Progenitor cell of endocrine pancreas (in vitro differentiated cells): ENCODE measurements around the gene DET1. TPM values are rescaled to one million over a fixed set of nuclear protein-coding genes. Genes with fewer than 3 reads are reported as not detected.
"Not testable (repeated sequence)": the region's sequence is repeated elsewhere in the genome, so short reads cannot be mapped to it uniquely, and the experiment has no call there.

Experiments
- DNase-seq: peaks from one replicate; pipeline ENCODE4 v3.0.0; 2021; ENCODE audit warnings: low spot score; ENCODE audit not compliant: unreplicated experiment
- H3K27ac Mint-ChIP-seq: 2 replicates; pipeline ENCODE4 v1.8.0; 2021; ENCODE audit warnings: mild to moderate bottlenecking, moderate library complexity, mixed read lengths
- H3K27me3 Mint-ChIP-seq: 2 replicates; pipeline ENCODE4 v1.8.0; 2021; ENCODE audit warnings: mixed read lengths
- H3K36me3 Mint-ChIP-seq: 2 replicates; pipeline ENCODE4 v1.8.0; 2022; ENCODE audit warnings: mixed read lengths; ENCODE audit not compliant: insufficient read depth
- H3K4me1 Mint-ChIP-seq: 2 replicates; pipeline ENCODE4 v1.8.0; 2021; ENCODE audit warnings: low read depth, mixed read lengths
- H3K4me3 Mint-ChIP-seq: 2 replicates; pipeline ENCODE4 v1.8.0; 2021; ENCODE audit warnings: low read depth, mild to moderate bottlenecking, moderate library complexity, mixed read lengths
- H3K9me3 Mint-ChIP-seq: 2 replicates; pipeline ENCODE4 v1.8.0; 2021; ENCODE audit warnings: low read depth, mixed read lengths
- CTCF ChIP-seq: fragments of 200-600 bp; sonication (generic); IDR thresholded peaks from one replicate; pipeline ENCODE4 v1.5.0; 2021; ENCODE audit warnings: antibody characterized with exemption, mild to moderate bottlenecking; ENCODE audit not compliant: unreplicated experiment
- total RNA-seq: library from RNA; stranded (reverse); gene quantifications from 2 replicates; pipeline ENCODE4 v1.2.1, GENCODE V29; 2021

DET1 gene
- total RNA-seq, 1 donor from 2014 or later, result 11.8 TPM

GRCh38 chr15:88529021-88529630 lies 17.4 kb downstream of the DET1 start:
- Mint-ChIP-seq H3K36me3 (peaks cover 33% of the 10 kb centered on the region), H3K4me3 (no peak overlapping the region), H3K27ac (no peak overlapping the region), H3K4me1 (no peaks in the 10 kb centered on the region), H3K27me3 (no peaks in the 10 kb centered on the region), H3K9me3 (peaks cover 3% of the 10 kb centered on the region)
- TF ChIP-seq CTCF, result no peak
- no peak for DNase-seq

- Mint-ChIP-seq H3K36me3 (peaks cover 41% of the 10 kb centered on the region), H3K27ac (no peak overlapping the region), H3K9me3 (no peaks in the 10 kb centered on the region), H3K27me3 (no peaks in the 10 kb centered on the region), H3K4me1 (no peaks in the 10 kb centered on the region), H3K4me3 (no peak overlapping the region)
- no peak for TF ChIP-seq CTCF
- DNase-seq, result no peak
Measured at GRCh38 chr15:88526247-88526879, 20.1 kb downstream of the DET1 start.

- peaks cover 37% of the 10 kb centered on the region for H3K36me3 Mint-ChIP-seq
- H3K27me3 Mint-ChIP-seq, result no peaks in the 10 kb centered on the region
- H3K4me3 Mint-ChIP-seq, result no peak overlapping the region
- H3K27ac Mint-ChIP-seq, result no peak overlapping the region
- no peaks in the 10 kb centered on the region for H3K4me1 Mint-ChIP-seq
- no peaks in the 10 kb centered on the region for H3K9me3 Mint-ChIP-seq
- TF ChIP-seq CTCF, result no peak
- no peak for DNase-seq
Measured at GRCh38 chr15:88525418-88525817, 21.1 kb downstream of the DET1 start.

GRCh38 chr15:88524094-88524493 lies 22.4 kb downstream of the DET1 start:
- DNase-seq, H3K27ac Mint-ChIP-seq, H3K4me3 Mint-ChIP-seq, H3K9me3 Mint-ChIP-seq, H3K27me3 Mint-ChIP-seq, H3K4me1 Mint-ChIP-seq: not testable (repeated sequence)
- H3K36me3 Mint-ChIP-seq, result peaks cover 31% of the 10 kb centered on the region

GRCh38 chr15:88518903-88519302 lies 27.6 kb downstream of the DET1 start:
- no peak overlapping the region for H3K27ac Mint-ChIP-seq
- H3K4me1 Mint-ChIP-seq, result no peaks in the 10 kb centered on the region
- H3K27me3 Mint-ChIP-seq, result no peaks in the 10 kb centered on the region
- no peak overlapping the region for H3K4me3 Mint-ChIP-seq
- no peak for TF ChIP-seq CTCF
- no peak for DNase-seq
- H3K9me3 Mint-ChIP-seq, result no peaks in the 10 kb centered on the region
- peaks cover 15% of the 10 kb centered on the region for H3K36me3 Mint-ChIP-seq

- Mint-ChIP-seq H3K27ac (no peak overlapping the region), H3K4me1 (no peaks in the 10 kb centered on the region), H3K4me3 (no peak overlapping the region), H3K36me3 (peaks cover 18% of the 10 kb centered on the region), H3K27me3 (no peaks in the 10 kb centered on the region), H3K9me3 (no peaks in the 10 kb centered on the region)
- TF ChIP-seq CTCF, result no peak
- DNase-seq, result no peak
Measured at GRCh38 chr15:88513195-88513594, 33.3 kb downstream of the DET1 start.
